ENCODE measurements around the gene MCM9.

DNA sequence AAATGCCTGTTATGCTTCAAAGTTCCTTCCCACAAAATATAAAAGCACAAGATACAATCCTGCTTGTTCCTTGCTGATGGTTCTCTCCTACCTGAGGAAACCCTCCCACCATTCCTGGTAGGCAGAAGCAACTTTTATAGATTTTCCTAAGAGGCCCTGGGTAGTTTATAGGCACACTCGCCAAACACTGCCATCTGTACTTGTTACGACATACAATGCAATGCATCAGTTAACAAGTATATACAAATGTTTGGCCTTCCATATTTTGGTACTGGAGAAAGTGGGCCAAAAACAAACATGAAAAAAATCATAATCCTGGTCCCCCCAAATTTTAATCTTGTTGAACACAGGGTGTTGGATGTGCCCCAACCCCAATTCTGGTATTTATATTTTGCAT lies 16.6 kb downstream of the MCM9 start:
- TF ChIP-seq POLR2A (IDR thresholded peaks at IDR 0.05; ENCODE audit: extremely low read depth, insufficient read length): no peak
- TF ChIP-seq, protein P1, sequence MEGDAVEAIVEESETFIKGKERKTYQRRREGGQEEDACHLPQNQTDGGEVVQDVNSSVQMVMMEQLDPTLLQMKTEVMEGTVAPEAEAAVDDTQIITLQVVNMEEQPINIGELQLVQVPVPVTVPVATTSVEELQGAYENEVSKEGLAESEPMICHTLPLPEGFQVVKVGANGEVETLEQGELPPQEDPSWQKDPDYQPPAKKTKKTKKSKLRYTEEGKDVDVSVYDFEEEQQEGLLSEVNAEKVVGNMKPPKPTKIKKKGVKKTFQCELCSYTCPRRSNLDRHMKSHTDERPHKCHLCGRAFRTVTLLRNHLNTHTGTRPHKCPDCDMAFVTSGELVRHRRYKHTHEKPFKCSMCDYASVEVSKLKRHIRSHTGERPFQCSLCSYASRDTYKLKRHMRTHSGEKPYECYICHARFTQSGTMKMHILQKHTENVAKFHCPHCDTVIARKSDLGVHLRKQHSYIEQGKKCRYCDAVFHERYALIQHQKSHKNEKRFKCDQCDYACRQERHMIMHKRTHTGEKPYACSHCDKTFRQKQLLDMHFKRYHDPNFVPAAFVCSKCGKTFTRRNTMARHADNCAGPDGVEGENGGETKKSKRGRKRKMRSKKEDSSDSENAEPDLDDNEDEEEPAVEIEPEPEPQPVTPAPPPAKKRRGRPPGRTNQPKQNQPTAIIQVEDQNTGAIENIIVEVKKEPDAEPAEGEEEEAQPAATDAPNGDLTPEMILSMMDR (IDR thresholded peaks at IDR 0.05; ENCODE audit: low read depth, low read length): no peak
- TF ChIP-seq MYC (IDR thresholded peaks at IDR 0.05; ENCODE audit: low read depth, low read length): no peak
- TF ChIP-seq, protein P2, sequence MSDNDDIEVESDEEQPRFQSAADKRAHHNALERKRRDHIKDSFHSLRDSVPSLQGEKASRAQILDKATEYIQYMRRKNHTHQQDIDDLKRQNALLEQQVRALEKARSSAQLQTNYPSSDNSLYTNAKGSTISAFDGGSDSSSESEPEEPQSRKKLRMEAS (IDR thresholded peaks at IDR 0.05; ENCODE audit: low read depth, low read length): no peak

All from NB4 (cell line).